Activated CD4-positive, alpha-beta T cell treated with anti-CD3 and anti-CD28 coated beads for 4 hours (primary cell): ENCODE measurements around the gene HSD3B1.

Experiments used
- DNase-seq, 2 donors: peaks; one replicate each; pipeline ENCODE4 v3.0.0-alpha.2; 2020

The HSD3B1 gene

GRCh38 chr1:119506941-119507340 is at the start of gene HSD3B1:
TSS of gene HSD3B1 (plus strand) at chr1:119507210. CDS start at chr1:119507477, 267 bp downstream.
- no peak for DNase-seq

- no peak for DNase-seq
Observed at GRCh38 chr1:119462964-119463363, 44.0 kb upstream of the HSD3B1 start.

GRCh38 chr1:119463569-119463968 is 43.4 kb upstream of the HSD3B1 start:
- DNase-seq: no peak

- DNase-seq: no peak
Observed at GRCh38 chr1:119466445-119466844, 40.6 kb upstream of the HSD3B1 start.

- DNase-seq: no peak
Observed at GRCh38 chr1:119467219-119467618, 39.8 kb upstream of the HSD3B1 start.

- no peak for DNase-seq
Observed at GRCh38 chr1:119467857-119468668, 38.9 kb upstream of the HSD3B1 start.

- no peak for DNase-seq
Observed at GRCh38 chr1:119469741-119470140, 37.3 kb upstream of the HSD3B1 start.

- DNase-seq: no peak
Observed at GRCh38 chr1:119470377-119470776, 36.6 kb upstream of the HSD3B1 start.

- DNase-seq: no peak
Observed at GRCh38 chr1:119470958-119471357, 36.1 kb upstream of the HSD3B1 start.

GRCh38 chr1:119471566-119471965 is 35.4 kb upstream of the HSD3B1 start:
- DNase-seq: no peak

- DNase-seq: no peak
Observed at GRCh38 chr1:119472080-119472818, 34.8 kb upstream of the HSD3B1 start.

- no peak for DNase-seq
Observed at GRCh38 chr1:119472819-119473175, 34.2 kb upstream of the HSD3B1 start.

- no peak for DNase-seq
Observed at GRCh38 chr1:119475866-119476439, 31.1 kb upstream of the HSD3B1 start.

- no peak for DNase-seq
Observed at GRCh38 chr1:119477710-119478109, 29.3 kb upstream of the HSD3B1 start.

- no peak for DNase-seq
Observed at GRCh38 chr1:119480175-119480574, 26.8 kb upstream of the HSD3B1 start.

- no peak for DNase-seq
Observed at GRCh38 chr1:119481951-119482350, 25.1 kb upstream of the HSD3B1 start.

GRCh38 chr1:119482517-119483425 is 24.2 kb upstream of the HSD3B1 start:
- no peak for DNase-seq

- DNase-seq: no peak
Observed at GRCh38 chr1:119483441-119484200, 23.4 kb upstream of the HSD3B1 start.

GRCh38 chr1:119485201-119485600 is 21.8 kb upstream of the HSD3B1 start:
- no peak for DNase-seq

- DNase-seq: no peak
Observed at GRCh38 chr1:119488216-119488615, 18.8 kb upstream of the HSD3B1 start.

- no peak for DNase-seq
Observed at GRCh38 chr1:119489201-119489600, 17.8 kb upstream of the HSD3B1 start.

GRCh38 chr1:119490925-119491324 is 16.1 kb upstream of the HSD3B1 start:
- DNase-seq: no peak
